HEK293 (cell line): ENCODE measurements around the gene CMIP.
A peak's percentile ranks its signal among the peaks of the same experiment; 100 is the strongest.

Experiments used
- CTCF ChIA-PET: fragments of 350-600 bp; formaldehyde crosslinking; extraction: SDS; loops from one replicate; lab custom pipeline; 2021; ENCODE audit warnings: antibody characterized with exemption; lab: Yijun Ruan, JAX
- POLR2A ChIA-PET: fragments of 300-600 bp; formaldehyde crosslinking; extraction: SDS; loops from one replicate; lab custom pipeline; 2020; ENCODE audit warnings: antibody characterized with exemption, inconsistent platforms; lab: Yijun Ruan, JAX
- H3K27ac ChIP-seq: fragments of 200-500 bp; sonication (Bioruptor generic); 2 replicates; pipeline ENCODE4 v1.5.1; 2014; ENCODE audit warnings: low read depth, low read length, control low read depth, inconsistent platforms; ENCODE audit errors: extremely low read depth
- H3K36me3 ChIP-seq, 2 experiments: fragments of 200-500 bp in 1 of 2; sonication (Bioruptor generic) in 1 of 2; 1 replicate in 1 of 2; 2 replicates in 1 of 2; pipeline ENCODE4 v1.5.1; 2014 to 2017; ENCODE audit warnings: inconsistent platforms in 2 of 2, low read length in 2 of 2; ENCODE audit not compliant: control insufficient read depth in 2 of 2, insufficient read depth in 1 of 2
- H3K4me1 ChIP-seq: fragments of 200-500 bp; sonication (Bioruptor generic); 2 replicates; pipeline ENCODE4 v1.5.1; 2014; ENCODE audit warnings: mild to moderate bottlenecking, low read length, inconsistent platforms; ENCODE audit not compliant: control insufficient read depth, insufficient read depth
- H3K4me3 ChIP-seq: 2 replicates; pipeline ENCODE4 v1.5.1; 2011; ENCODE audit warnings: low read depth, mild to moderate bottlenecking, control low read depth, low read length, moderate library complexity
- H3K9me3 ChIP-seq: fragments of 200-500 bp; sonication (Bioruptor generic); 2 replicates; pipeline ENCODE4 v1.5.1; 2014; ENCODE audit warnings: low read depth, low read length, inconsistent platforms; ENCODE audit not compliant: control insufficient read depth, insufficient read depth
- MZF1 ChIP-seq: fragments of 450-650 bp; formaldehyde crosslinking; IDR thresholded peaks from 2 replicates; pipeline ENCODE4 v1.5.1; 2017; ENCODE audit warnings: missing biosample characterization, missing genetic modification characterization, borderline replicate concordance
- PRDM1 ChIP-seq: fragments of 450-650 bp; formaldehyde crosslinking; IDR thresholded peaks from 2 replicates; pipeline ENCODE4; 2016; ENCODE audit warnings: missing biosample characterization, missing genetic modification characterization
- TRIM28 ChIP-seq: IDR thresholded peaks from 2 replicates; pipeline ENCODE4 v1.6.1; 2011; ENCODE audit warnings: low read length, control low read depth, borderline replicate concordance
- ZNF585B ChIP-seq: fragments of 450-650 bp; formaldehyde crosslinking; IDR thresholded peaks from 2 replicates; pipeline ENCODE4 v1.5.1; 2016; ENCODE audit warnings: missing biosample characterization, missing genetic modification characterization
- ZNF621 ChIP-seq: fragments of 450-650 bp; formaldehyde crosslinking; IDR thresholded peaks from 2 replicates; pipeline ENCODE4 v1.5.1; 2017; ENCODE audit warnings: missing biosample characterization, missing genetic modification characterization
- ZNF707 ChIP-seq: fragments of 450-650 bp; formaldehyde crosslinking; IDR thresholded peaks from 2 replicates; pipeline ENCODE4 v1.5.1; 2016; ENCODE audit warnings: missing biosample characterization, missing genetic modification characterization
- TF ChIP-seq, protein P1 (sequence below): fragments of 450-650 bp; formaldehyde crosslinking; IDR thresholded peaks from 2 replicates; pipeline ENCODE4 v1.5.1; 2016; ENCODE audit warnings: missing biosample characterization, missing genetic modification characterization
- TF ChIP-seq, protein P2 (sequence below): fragments of 450-650 bp; IDR thresholded peaks from 2 replicates; pipeline ENCODE4 v1.5.1; 2018; ENCODE audit warnings: missing biosample characterization, missing genetic modification characterization
- TF ChIP-seq, protein P3 (sequence below): fragments of 450-650 bp; formaldehyde crosslinking; IDR thresholded peaks from 2 replicates; pipeline ENCODE4 v1.5.1; 2016; ENCODE audit warnings: missing biosample characterization, missing genetic modification characterization
- TF ChIP-seq, protein P4 (sequence below): fragments of 450-650 bp; formaldehyde crosslinking; IDR thresholded peaks from 2 replicates; pipeline ENCODE4 v1.5.1; 2016; ENCODE audit warnings: missing biosample characterization, missing genetic modification characterization, low read depth

Gene CMIP

DNA sequence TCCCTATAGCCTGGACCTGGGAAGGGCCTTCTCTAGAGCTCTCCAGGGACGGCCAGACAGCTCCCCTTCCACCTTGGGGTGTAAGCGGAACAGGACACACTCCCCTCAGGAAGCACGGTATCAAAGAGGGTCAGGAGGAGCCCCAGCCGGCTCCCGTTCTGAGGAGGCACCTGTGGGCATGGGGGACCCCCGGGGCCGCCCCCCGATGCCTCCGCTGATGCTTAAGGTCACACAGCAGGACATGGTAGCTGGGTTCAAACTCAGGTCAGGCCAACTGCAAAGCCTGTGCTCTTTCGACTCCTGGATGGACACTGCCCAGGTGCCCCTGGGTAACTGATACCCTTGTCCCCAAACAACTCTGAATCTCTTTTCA lies 49.8 kb downstream of the CMIP start:
- POLR2A ChIA-PET = no interaction called here
- H3K9me3 ChIP-seq = no peaks in the 10 kb centered on the region
- H3K4me1 ChIP-seq = no peaks in the 10 kb centered on the region
- no peak overlapping the region for H3K4me3 ChIP-seq
- peaks cover 0 to 4% of the 10 kb centered on the region in 2 experiments; a peak in 1 of 3 replicates for H3K36me3 ChIP-seq
- no peak for TF ChIP-seq PRDM1 (tag by site-specific recombination)
- no peak for TF ChIP-seq TRIM28
- TF ChIP-seq, protein P1, sequence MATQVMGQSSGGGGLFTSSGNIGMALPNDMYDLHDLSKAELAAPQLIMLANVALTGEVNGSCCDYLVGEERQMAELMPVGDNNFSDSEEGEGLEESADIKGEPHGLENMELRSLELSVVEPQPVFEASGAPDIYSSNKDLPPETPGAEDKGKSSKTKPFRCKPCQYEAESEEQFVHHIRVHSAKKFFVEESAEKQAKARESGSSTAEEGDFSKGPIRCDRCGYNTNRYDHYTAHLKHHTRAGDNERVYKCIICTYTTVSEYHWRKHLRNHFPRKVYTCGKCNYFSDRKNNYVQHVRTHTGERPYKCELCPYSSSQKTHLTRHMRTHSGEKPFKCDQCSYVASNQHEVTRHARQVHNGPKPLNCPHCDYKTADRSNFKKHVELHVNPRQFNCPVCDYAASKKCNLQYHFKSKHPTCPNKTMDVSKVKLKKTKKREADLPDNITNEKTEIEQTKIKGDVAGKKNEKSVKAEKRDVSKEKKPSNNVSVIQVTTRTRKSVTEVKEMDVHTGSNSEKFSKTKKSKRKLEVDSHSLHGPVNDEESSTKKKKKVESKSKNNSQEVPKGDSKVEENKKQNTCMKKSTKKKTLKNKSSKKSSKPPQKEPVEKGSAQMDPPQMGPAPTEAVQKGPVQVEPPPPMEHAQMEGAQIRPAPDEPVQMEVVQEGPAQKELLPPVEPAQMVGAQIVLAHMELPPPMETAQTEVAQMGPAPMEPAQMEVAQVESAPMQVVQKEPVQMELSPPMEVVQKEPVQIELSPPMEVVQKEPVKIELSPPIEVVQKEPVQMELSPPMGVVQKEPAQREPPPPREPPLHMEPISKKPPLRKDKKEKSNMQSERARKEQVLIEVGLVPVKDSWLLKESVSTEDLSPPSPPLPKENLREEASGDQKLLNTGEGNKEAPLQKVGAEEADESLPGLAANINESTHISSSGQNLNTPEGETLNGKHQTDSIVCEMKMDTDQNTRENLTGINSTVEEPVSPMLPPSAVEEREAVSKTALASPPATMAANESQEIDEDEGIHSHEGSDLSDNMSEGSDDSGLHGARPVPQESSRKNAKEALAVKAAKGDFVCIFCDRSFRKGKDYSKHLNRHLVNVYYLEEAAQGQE (tag by site-specific recombination) = no peak
- TF ChIP-seq ZNF585B (tag by site-specific recombination) = no peak
- TF ChIP-seq, all 188 proteins: peak for 0
- no peak overlapping the region for H3K27ac ChIP-seq
- CTCF ChIA-PET = interaction anchor here (0.6 kb wide), 2 partner anchors 56 to 66 kb away, joined by 3 to 4 read pairs; no protein-coding TSS in a partner anchor

DNA sequence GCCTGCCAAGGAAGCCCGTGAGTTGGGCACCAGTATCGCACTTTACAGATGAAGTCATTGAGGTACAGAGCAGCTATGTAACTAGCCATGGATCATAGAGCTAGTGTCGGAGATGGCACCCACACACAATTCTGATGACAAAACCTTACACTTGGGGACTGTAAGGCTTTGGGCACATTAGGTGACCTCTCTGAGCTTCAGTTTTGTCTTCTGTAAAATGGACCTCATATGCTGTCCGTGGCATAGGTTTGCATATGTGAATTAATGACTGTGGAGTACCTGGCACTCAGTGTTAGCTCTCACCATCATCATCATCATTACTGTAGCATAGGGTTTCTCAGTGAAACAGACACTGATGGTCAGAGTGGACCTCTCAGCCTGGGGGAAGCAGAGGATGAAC lies 50.3 kb downstream of the CMIP start:
- POLR2A ChIA-PET = no interaction called here
- Histone ChIP-seq H3K36me3 (peaks cover 0 to 4% of the 10 kb centered on the region in 2 experiments; a peak in 1 of 3 replicates), H3K27ac (no peak overlapping the region), H3K4me3 (no peak overlapping the region), H3K9me3 (no peaks in the 10 kb centered on the region), H3K4me1 (no peaks in the 10 kb centered on the region)
- TF ChIP-seq, protein P2, sequence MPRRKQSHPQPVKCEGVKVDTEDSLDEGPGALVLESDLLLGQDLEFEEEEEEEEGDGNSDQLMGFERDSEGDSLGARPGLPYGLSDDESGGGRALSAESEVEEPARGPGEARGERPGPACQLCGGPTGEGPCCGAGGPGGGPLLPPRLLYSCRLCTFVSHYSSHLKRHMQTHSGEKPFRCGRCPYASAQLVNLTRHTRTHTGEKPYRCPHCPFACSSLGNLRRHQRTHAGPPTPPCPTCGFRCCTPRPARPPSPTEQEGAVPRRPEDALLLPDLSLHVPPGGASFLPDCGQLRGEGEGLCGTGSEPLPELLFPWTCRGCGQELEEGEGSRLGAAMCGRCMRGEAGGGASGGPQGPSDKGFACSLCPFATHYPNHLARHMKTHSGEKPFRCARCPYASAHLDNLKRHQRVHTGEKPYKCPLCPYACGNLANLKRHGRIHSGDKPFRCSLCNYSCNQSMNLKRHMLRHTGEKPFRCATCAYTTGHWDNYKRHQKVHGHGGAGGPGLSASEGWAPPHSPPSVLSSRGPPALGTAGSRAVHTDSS (tag by site-specific recombination) = 0 out of 2 replicates have a peak, but pooled peaks have one; percentile 43
- TF ChIP-seq, protein P3, sequence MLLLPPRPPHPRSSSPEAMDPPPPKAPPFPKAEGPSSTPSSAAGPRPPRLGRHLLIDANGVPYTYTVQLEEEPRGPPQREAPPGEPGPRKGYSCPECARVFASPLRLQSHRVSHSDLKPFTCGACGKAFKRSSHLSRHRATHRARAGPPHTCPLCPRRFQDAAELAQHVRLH (tag by site-specific recombination) = no peak
- CTCF ChIA-PET = no interaction called here

DNA sequence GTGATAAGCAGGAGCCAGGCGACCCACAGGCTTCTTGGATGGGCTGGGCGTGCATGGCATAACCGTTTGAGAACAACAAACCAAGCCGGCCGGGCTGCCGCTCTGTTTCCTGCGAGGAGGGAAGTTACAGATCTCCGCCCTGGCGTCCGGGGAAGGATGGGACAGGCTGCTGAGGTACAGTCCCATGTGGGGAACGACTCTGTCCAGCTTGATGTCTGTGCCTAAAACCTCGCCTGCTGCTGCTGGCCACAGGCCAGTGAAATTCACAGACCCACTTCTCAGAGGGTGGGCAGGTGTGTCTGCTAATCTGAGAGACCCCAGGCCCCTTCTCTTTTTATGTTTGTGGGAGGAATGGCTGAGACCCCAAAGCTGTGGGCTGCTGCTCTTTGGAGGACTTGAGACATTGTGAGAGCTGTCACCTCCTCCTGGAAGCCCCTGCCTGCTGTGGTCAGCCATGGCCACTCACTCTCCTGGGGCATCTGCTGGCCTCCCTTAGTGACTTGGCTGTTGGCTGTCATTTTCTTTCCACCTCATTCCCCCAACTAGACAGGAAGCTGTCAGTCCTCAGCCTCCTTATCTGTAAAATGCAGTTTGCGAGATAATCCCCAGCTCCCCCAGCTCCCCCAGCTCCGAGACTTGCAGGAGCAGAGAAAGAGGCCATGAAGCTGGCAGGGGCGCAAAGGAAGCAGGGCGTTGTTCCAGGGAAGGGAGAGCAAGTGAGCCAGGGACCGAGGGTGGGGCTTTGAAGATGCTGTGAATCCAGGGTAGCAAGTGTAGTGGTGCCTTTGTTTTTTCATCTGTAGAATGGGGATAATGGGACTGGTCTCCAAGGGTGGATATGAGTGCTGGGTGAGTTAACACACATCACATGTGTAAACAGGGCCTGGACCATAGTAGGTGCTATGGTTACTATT lies 51.0 kb downstream of the CMIP start:
- H3K36me3 ChIP-seq = peaks cover 0 to 4% of the 10 kb centered on the region in 2 experiments; a peak in 1 of 3 replicates
- TF ChIP-seq, protein P4, sequence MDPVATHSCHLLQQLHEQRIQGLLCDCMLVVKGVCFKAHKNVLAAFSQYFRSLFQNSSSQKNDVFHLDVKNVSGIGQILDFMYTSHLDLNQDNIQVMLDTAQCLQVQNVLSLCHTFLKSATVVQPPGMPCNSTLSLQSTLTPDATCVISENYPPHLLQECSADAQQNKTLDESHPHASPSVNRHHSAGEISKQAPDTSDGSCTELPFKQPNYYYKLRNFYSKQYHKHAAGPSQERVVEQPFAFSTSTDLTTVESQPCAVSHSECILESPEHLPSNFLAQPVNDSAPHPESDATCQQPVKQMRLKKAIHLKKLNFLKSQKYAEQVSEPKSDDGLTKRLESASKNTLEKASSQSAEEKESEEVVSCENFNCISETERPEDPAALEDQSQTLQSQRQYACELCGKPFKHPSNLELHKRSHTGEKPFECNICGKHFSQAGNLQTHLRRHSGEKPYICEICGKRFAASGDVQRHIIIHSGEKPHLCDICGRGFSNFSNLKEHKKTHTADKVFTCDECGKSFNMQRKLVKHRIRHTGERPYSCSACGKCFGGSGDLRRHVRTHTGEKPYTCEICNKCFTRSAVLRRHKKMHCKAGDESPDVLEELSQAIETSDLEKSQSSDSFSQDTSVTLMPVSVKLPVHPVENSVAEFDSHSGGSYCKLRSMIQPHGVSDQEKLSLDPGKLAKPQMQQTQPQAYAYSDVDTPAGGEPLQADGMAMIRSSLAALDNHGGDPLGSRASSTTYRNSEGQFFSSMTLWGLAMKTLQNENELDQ (tag by site-specific recombination) = no peak
- TF ChIP-seq ZNF707 (tag by site-specific recombination) = no peak
- TF ChIP-seq ZNF621 (tag by site-specific recombination) = no peak
- 0 out of 2 replicates have a peak, but pooled peaks have one; percentile 41 for TF ChIP-seq MZF1 (tag by site-specific recombination)
- TF ChIP-seq, all 188 proteins: peak for 1
- Histone ChIP-seq H3K4me1 (no peaks in the 10 kb centered on the region), H3K9me3 (no peaks in the 10 kb centered on the region), H3K4me3 (no peak overlapping the region), H3K27ac (no peak overlapping the region)
- POLR2A ChIA-PET = interaction anchor here (0.6 kb wide), 1 partner anchor 85 kb away, joined by 4 read pairs; no protein-coding TSS in a partner anchor
- CTCF ChIA-PET = interaction anchor here (0.6 kb wide), 1 partner anchor 961 kb away, joined by 3 read pairs; no protein-coding TSS in a partner anchor
